ENCODE data around the gene NXPE3.

Gene NXPE3

DNA sequence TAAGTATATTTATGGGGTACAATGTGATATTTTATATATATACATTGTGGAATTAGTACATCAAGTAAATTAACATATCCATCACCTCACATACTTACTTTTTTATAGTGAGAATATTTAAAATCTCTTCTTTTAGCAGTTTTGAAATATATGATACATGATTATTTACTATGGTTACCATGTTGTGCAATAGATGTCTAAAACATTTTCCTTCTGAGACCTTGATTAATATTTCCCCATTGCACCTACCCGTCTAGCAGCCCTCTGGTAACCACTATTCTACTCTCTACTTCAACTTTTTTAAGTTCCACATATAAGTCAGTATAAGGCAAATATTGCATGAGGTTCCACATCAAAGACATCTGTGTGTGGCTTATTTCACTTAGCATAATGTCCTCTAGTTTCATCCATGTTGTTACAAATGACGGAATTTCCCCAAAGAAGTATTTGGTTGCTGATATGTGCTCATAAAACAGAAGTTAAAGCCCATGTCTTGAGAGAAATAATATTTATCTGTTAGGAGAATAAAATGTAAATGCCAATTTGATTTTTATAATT, 40.7 kb downstream of the NXPE3 start:
- TF ChIP-seq ZNF8 (CRISPR knock-in tag; IDR thresholded peaks at IDR 0.05) (no peak), PPARA (CRISPR knock-in tag; IDR thresholded peaks at IDR 0.05; ENCODE audit: borderline replicate concordance) (no peak), ZC3H10 (CRISPR knock-in tag; IDR thresholded peaks at IDR 0.05) (no peak), ZFP3 (CRISPR knock-in tag; IDR thresholded peaks at IDR 0.05) (no peak), TOX (CRISPR knock-in tag; IDR thresholded peaks at IDR 0.05; ENCODE audit: borderline replicate concordance) (no peak), TCF4 (CRISPR knock-in tag; IDR thresholded peaks at IDR 0.05; ENCODE audit: borderline replicate concordance) (no peak), BACH2 (CRISPR knock-in tag; IDR thresholded peaks at IDR 0.05; ENCODE audit: borderline replicate concordance) (no peak), ZFP30 (CRISPR knock-in tag; IDR thresholded peaks at IDR 0.05) (no peak), ISL1 (CRISPR knock-in tag; IDR thresholded peaks at IDR 0.05) (no peak), ZNF70 (CRISPR knock-in tag; IDR thresholded peaks at IDR 0.05) (no peak)
- TF ChIP-seq, protein P1, sequence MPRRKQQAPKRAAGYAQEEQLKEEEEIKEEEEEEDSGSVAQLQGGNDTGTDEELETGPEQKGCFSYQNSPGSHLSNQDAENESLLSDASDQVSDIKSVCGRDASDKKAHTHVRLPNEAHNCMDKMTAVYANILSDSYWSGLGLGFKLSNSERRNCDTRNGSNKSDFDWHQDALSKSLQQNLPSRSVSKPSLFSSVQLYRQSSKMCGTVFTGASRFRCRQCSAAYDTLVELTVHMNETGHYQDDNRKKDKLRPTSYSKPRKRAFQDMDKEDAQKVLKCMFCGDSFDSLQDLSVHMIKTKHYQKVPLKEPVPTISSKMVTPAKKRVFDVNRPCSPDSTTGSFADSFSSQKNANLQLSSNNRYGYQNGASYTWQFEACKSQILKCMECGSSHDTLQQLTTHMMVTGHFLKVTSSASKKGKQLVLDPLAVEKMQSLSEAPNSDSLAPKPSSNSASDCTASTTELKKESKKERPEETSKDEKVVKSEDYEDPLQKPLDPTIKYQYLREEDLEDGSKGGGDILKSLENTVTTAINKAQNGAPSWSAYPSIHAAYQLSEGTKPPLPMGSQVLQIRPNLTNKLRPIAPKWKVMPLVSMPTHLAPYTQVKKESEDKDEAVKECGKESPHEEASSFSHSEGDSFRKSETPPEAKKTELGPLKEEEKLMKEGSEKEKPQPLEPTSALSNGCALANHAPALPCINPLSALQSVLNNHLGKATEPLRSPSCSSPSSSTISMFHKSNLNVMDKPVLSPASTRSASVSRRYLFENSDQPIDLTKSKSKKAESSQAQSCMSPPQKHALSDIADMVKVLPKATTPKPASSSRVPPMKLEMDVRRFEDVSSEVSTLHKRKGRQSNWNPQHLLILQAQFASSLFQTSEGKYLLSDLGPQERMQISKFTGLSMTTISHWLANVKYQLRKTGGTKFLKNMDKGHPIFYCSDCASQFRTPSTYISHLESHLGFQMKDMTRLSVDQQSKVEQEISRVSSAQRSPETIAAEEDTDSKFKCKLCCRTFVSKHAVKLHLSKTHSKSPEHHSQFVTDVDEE (CRISPR knock-in tag; IDR thresholded peaks at IDR 0.05): no peak
- TF ChIP-seq, protein P2, sequence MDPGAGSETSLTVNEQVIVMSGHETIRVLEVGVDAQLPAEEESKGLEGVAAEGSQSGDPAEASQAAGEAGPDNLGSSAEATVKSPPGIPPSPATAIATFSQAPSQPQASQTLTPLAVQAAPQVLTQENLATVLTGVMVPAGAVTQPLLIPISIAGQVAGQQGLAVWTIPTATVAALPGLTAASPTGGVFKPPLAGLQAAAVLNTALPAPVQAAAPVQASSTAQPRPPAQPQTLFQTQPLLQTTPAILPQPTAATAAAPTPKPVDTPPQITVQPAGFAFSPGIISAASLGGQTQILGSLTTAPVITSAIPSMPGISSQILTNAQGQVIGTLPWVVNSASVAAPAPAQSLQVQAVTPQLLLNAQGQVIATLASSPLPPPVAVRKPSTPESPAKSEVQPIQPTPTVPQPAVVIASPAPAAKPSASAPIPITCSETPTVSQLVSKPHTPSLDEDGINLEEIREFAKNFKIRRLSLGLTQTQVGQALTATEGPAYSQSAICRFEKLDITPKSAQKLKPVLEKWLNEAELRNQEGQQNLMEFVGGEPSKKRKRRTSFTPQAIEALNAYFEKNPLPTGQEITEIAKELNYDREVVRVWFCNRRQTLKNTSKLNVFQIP (CRISPR knock-in tag; IDR thresholded peaks at IDR 0.05; ENCODE audit: borderline replicate concordance, low read depth): no peak
- no peak for ATAC-seq

DNA sequence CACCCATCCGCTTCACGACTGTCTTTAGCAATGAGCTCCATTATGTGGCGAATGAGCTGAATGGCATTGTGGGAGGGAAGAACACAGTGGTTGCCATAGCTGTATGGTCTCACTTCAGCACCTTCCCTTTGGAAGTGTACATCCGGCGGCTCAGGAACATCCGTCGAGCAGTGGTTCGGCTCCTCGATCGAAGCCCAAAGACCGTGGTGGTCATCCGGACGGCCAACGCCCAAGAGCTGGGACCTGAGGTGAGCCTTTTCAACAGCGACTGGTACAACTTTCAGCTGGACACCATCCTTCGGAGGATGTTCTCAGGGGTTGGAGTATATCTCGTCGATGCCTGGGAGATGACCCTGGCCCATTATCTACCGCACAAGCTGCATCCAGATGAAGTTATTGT, 42.5 kb downstream of the NXPE3 start:
- TF ChIP-seq ZNF565 (CRISPR knock-in tag; conservative IDR thresholded peaks at IDR 0.05; ENCODE audit: low read depth) (no peak), ZNF8 (CRISPR knock-in tag; IDR thresholded peaks at IDR 0.05) (no peak), ZC3H10 (CRISPR knock-in tag; IDR thresholded peaks at IDR 0.05) (no peak), TOX (CRISPR knock-in tag; IDR thresholded peaks at IDR 0.05; ENCODE audit: borderline replicate concordance) (no peak), ZNF70 (CRISPR knock-in tag; IDR thresholded peaks at IDR 0.05) (no peak)
- TF ChIP-seq, protein P3, sequence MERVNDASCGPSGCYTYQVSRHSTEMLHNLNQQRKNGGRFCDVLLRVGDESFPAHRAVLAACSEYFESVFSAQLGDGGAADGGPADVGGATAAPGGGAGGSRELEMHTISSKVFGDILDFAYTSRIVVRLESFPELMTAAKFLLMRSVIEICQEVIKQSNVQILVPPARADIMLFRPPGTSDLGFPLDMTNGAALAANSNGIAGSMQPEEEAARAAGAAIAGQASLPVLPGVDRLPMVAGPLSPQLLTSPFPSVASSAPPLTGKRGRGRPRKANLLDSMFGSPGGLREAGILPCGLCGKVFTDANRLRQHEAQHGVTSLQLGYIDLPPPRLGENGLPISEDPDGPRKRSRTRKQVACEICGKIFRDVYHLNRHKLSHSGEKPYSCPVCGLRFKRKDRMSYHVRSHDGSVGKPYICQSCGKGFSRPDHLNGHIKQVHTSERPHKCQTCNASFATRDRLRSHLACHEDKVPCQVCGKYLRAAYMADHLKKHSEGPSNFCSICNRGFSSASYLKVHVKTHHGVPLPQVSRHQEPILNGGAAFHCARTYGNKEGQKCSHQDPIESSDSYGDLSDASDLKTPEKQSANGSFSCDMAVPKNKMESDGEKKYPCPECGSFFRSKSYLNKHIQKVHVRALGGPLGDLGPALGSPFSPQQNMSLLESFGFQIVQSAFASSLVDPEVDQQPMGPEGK (CRISPR knock-in tag; IDR thresholded peaks at IDR 0.05; ENCODE audit: borderline replicate concordance): no peak
- TF ChIP-seq, protein P2 (CRISPR knock-in tag; IDR thresholded peaks at IDR 0.05; ENCODE audit: borderline replicate concordance, low read depth): no peak
- no peak for ATAC-seq

DNA sequence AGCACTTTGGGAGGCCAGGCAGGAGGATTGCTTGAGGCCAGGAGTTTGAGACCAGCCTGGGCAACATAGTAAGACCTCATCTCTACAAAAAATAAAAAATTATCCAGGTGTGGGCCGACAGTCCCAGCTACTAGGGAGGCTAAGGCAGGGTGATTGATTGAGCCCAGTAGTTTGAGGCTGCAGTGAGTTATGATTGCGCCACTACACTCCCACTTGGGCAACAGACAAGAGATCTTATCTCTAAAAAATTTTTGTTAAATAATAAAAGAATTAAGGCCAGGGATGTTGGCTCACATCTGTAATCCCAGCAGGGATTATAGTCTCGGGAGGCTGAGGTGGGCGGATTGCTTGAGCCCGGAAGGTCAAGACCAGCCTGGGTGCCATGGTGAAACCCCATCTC, 44.5 kb downstream of the NXPE3 start:
- TF ChIP-seq, protein P4, sequence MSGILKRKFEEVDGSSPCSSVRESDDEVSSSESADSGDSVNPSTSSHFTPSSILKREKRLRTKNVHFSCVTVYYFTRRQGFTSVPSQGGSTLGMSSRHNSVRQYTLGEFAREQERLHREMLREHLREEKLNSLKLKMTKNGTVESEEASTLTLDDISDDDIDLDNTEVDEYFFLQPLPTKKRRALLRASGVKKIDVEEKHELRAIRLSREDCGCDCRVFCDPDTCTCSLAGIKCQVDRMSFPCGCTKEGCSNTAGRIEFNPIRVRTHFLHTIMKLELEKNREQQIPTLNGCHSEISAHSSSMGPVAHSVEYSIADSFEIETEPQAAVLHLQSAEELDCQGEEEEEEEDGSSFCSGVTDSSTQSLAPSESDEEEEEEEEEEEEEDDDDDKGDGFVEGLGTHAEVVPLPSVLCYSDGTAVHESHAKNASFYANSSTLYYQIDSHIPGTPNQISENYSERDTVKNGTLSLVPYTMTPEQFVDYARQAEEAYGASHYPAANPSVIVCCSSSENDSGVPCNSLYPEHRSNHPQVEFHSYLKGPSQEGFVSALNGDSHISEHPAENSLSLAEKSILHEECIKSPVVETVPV (CRISPR knock-in tag; IDR thresholded peaks at IDR 0.05): no peak
- TF ChIP-seq ZNF70 (CRISPR knock-in tag; IDR thresholded peaks at IDR 0.05): no peak
- TF ChIP-seq CSDC2 (CRISPR knock-in tag; IDR thresholded peaks at IDR 0.05): no peak
- no peak for TF ChIP-seq BACH2 (CRISPR knock-in tag; IDR thresholded peaks at IDR 0.05; ENCODE audit: borderline replicate concordance)
- TF ChIP-seq ZC3H10 (CRISPR knock-in tag; IDR thresholded peaks at IDR 0.05): no peak
- no peak for TF ChIP-seq ESRRG (CRISPR knock-in tag; IDR thresholded peaks at IDR 0.05)
- no peak for TF ChIP-seq GLIS3 (CRISPR knock-in tag; IDR thresholded peaks at IDR 0.05)
- TF ChIP-seq ISL1 (CRISPR knock-in tag; IDR thresholded peaks at IDR 0.05): no peak
- TF ChIP-seq ZNF8 (CRISPR knock-in tag; IDR thresholded peaks at IDR 0.05): no peak
- no peak for TF ChIP-seq TOX (CRISPR knock-in tag; IDR thresholded peaks at IDR 0.05; ENCODE audit: borderline replicate concordance)
- no peak for TF ChIP-seq OSR1 (CRISPR knock-in tag; IDR thresholded peaks at IDR 0.05)
- TF ChIP-seq, protein P5, sequence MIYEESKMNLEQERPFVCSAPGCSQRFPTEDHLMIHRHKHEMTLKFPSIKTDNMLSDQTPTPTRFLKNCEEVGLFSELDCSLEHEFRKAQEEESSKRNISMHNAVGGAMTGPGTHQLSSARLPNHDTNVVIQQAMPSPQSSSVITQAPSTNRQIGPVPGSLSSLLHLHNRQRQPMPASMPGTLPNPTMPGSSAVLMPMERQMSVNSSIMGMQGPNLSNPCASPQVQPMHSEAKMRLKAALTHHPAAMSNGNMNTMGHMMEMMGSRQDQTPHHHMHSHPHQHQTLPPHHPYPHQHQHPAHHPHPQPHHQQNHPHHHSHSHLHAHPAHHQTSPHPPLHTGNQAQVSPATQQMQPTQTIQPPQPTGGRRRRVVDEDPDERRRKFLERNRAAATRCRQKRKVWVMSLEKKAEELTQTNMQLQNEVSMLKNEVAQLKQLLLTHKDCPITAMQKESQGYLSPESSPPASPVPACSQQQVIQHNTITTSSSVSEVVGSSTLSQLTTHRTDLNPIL (CRISPR knock-in tag; IDR thresholded peaks at IDR 0.05; ENCODE audit: low read depth): no peak
- no peak for TF ChIP-seq PPARA (CRISPR knock-in tag; IDR thresholded peaks at IDR 0.05; ENCODE audit: borderline replicate concordance)
- TF ChIP-seq, protein P1 (CRISPR knock-in tag; IDR thresholded peaks at IDR 0.05): no peak
- no peak for TF ChIP-seq ZFP3 (CRISPR knock-in tag; IDR thresholded peaks at IDR 0.05)
- TF ChIP-seq TCF4 (CRISPR knock-in tag; IDR thresholded peaks at IDR 0.05; ENCODE audit: borderline replicate concordance): no peak
- TF ChIP-seq, protein P2 (CRISPR knock-in tag; IDR thresholded peaks at IDR 0.05; ENCODE audit: borderline replicate concordance, low read depth): no peak
- ATAC-seq: no peak

Measured in SK-N-SH treated with all-trans-retinoic acid at 6 μM for 48 hours (cell line).